ENCODE measurements around the gene CYBC1. TPM values are rescaled to one million over a fixed set of nuclear protein-coding genes. Genes with fewer than 3 reads are reported as not detected.

CYBC1 gene
- total and polyA plus RNA-seq, 9 of the 15 experiments (the other 6 are each of a cell fraction or from before 2014, with no cell fraction given) = 1.3 to 71.8 (median 49.9) TPM

- no peak for TF ChIP-seq BACH1 (tag; IDR thresholded peaks at IDR 0.05)
- TF ChIP-seq MBD2 (IDR thresholded peaks at IDR 0.05; ENCODE audit: borderline replicate concordance, low read depth) = no peak
- no peak for TF ChIP-seq ZC3H4 (CRISPR knock-in tag; IDR thresholded peaks at IDR 0.05; ENCODE audit: borderline replicate concordance)
- TF ChIP-seq CHD2 (IDR thresholded peaks at IDR 0.05; ENCODE audit: low read depth, low read length) = no peak
- TF ChIP-seq ZNF347 (CRISPR knock-in tag; IDR thresholded peaks at IDR 0.05; ENCODE audit: low read depth) = no peak
- no peak for TF ChIP-seq ZNF311 (CRISPR knock-in tag; IDR thresholded peaks at IDR 0.05)
- TF ChIP-seq ZNF318 (IDR thresholded peaks at IDR 0.05; ENCODE audit: borderline replicate concordance in 1 of 2, low read depth in 1 of 2) = no peak
- TF ChIP-seq ZFP91 (CRISPR knock-in tag; IDR thresholded peaks at IDR 0.05) = no peak
- peak; percentile 58; the same call in 1 of the 2 replicates for TF ChIP-seq ESRRA (IDR thresholded peaks at IDR 0.05; ENCODE audit: borderline replicate concordance, low read depth)
- TF ChIP-seq ETS1 (conservative IDR thresholded peaks at IDR 0.05; ENCODE audit: control insufficient read depth, low read depth, low read length) = peak; percentile 84; the same call in 1 of the 2 replicates
- peak; percentile 23; the same call in 1 of the 2 replicates for TF ChIP-seq CREM (IDR thresholded peaks at IDR 0.05; ENCODE audit: low read depth)
- no peak for TF ChIP-seq ZNF551 (CRISPR knock-in tag; IDR thresholded peaks at IDR 0.05)
- no peak for TF ChIP-seq E2F8 (IDR thresholded peaks at IDR 0.05; ENCODE audit: low read depth, partially characterized antibody)
Observed at GRCh38 chr17:82414548-82415281, 35.8 kb downstream of the CYBC1 start (continued).

All from K562 (cell line).